Tibial artery (tissue), 4 donors: ENCODE results near the gene FZD8.

Experiments used
- DNase-seq, 2 donors: peaks; one replicate each; pipeline ENCODE4 v3.0.0-alpha.2; 2019
- H3K27ac ChIP-seq, 2 donors: fragments of 200-600 bp; sonication (generic) in 1 of 2; 1 replicate in 1 of 2; 2 replicates in 1 of 2; pipeline ENCODE4 v1.5.1; 2018 to 2019; ENCODE audit warnings: mild to moderate bottlenecking in 1 of 2
- H3K27me3 ChIP-seq, 2 donors: fragments of 200-600 bp; sonication (generic) in 1 of 2; one replicate each; pipeline versions ENCODE4 v1.5.1 to v1.6.0; 2016 to 2019
- H3K36me3 ChIP-seq, 3 donors: fragments of 200-600 bp; sonication (generic) in 2 of 3; one replicate each; pipeline ENCODE4 v1.5.1; 2016 to 2019; ENCODE audit warnings: mild to moderate bottlenecking in 2 of 3
- H3K4me1 ChIP-seq, 4 donors: fragments of 200-600 bp; sonication (generic) in 2 of 4; 1 replicate in 3 of 4; 2 replicates in 1 of 4; pipeline ENCODE4 v1.5.1; 2016 to 2019
- H3K4me3 ChIP-seq, 2 donors: fragments of 200-600 bp; sonication (generic) in 1 of 2; 1 replicate in 1 of 2; 2 replicates in 1 of 2; pipeline ENCODE4 v1.5.1; 2018 to 2019; ENCODE audit warnings: mild to moderate bottlenecking in 2 of 2
- H3K9me3 ChIP-seq, 3 donors: fragments of 200-600 bp; sonication (generic) in 1 of 3; one replicate each; pipeline ENCODE4 v1.5.1; 2016 to 2019
- intact Hi-C: fragments of 100-400 bp; cut with DNase I; formaldehyde crosslinking; loops from one replicate; pipeline ENCODE4 v1.15.0; 2023; ENCODE audit warnings: low total_unique reads
- TF ChIP-seq, protein P1 (sequence below), 2 experiments: fragments of 200-600 bp in 1 of 2; fragments of 450-650 bp in 1 of 2; IDR thresholded peaks; one replicate each; pipeline ENCODE4 v1.5.1; 2017 to 2019; ENCODE audit warnings: antibody characterized with exemption in 2 of 2, mild to moderate bottlenecking in 1 of 2, moderate library complexity in 1 of 2

Gene FZD8

DNA sequence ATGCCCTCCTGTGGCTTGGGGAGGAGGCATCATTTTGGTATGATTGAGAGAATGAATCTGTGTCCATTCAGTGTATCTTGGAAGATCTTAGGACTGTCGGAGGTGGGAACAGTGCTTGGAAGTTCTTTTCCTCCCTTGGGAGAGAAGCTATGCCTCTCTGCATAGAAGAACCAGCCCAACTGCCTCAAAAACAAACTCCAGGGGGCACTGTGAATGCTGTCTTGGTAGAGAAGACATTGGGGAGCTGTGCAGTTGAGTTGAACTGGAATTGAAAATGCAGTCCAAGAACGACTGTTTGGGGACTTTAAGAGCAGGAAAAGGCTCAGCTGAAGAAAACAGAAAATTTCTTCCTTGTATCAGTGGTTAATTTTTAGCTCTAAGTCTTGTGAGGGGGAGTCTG is 41.9 kb downstream of the FZD8 start:
- TF ChIP-seq, protein P1, sequence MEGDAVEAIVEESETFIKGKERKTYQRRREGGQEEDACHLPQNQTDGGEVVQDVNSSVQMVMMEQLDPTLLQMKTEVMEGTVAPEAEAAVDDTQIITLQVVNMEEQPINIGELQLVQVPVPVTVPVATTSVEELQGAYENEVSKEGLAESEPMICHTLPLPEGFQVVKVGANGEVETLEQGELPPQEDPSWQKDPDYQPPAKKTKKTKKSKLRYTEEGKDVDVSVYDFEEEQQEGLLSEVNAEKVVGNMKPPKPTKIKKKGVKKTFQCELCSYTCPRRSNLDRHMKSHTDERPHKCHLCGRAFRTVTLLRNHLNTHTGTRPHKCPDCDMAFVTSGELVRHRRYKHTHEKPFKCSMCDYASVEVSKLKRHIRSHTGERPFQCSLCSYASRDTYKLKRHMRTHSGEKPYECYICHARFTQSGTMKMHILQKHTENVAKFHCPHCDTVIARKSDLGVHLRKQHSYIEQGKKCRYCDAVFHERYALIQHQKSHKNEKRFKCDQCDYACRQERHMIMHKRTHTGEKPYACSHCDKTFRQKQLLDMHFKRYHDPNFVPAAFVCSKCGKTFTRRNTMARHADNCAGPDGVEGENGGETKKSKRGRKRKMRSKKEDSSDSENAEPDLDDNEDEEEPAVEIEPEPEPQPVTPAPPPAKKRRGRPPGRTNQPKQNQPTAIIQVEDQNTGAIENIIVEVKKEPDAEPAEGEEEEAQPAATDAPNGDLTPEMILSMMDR (IDR thresholded peaks at IDR 0.05): no peak
- H3K27me3 ChIP-seq: peaks cover 0 to 11% of the 10 kb centered on the region in 2 donors
- H3K36me3 ChIP-seq: no peaks in the 10 kb centered on the region
- no peaks in the 10 kb centered on the region for H3K9me3 ChIP-seq
- H3K4me3 ChIP-seq: no peak overlapping the region
- H3K4me1 ChIP-seq: no peaks in the 10 kb centered on the region
- no peak overlapping the region for H3K27ac ChIP-seq
- no peak for DNase-seq
- intact Hi-C loops: no loop called here

- Histone ChIP-seq H3K27ac (no peak overlapping the region), H3K36me3 (no peaks in the 10 kb centered on the region), H3K4me1 (no peaks in the 10 kb centered on the region), H3K4me3 (no peak overlapping the region), H3K9me3 (no peaks in the 10 kb centered on the region), H3K27me3 (peaks cover 0 to 11% of the 10 kb centered on the region in 2 donors)
- TF ChIP-seq, protein P1 (IDR thresholded peaks at IDR 0.05): peak; percentile 18 to 27
- intact Hi-C loops: no loop called here
- no peak for DNase-seq
Measured at GRCh38 chr10:35598379-35598778, 43.7 kb downstream of the FZD8 start.

- TF ChIP-seq, protein P1 (IDR thresholded peaks at IDR 0.05): no peak
- DNase-seq: no peak
Measured at GRCh38 chr10:35595106-35595505, 47.0 kb downstream of the FZD8 start.

GRCh38 chr10:35594115-35595079 is 47.7 kb downstream of the FZD8 start:
- no peak overlapping the region for H3K4me3 ChIP-seq
- no peak for DNase-seq
- peaks cover 0 to 5% (median 0%) of the 10 kb centered on the region in 3 donors for H3K9me3 ChIP-seq
- H3K27me3 ChIP-seq: peaks cover 0 to 5% of the 10 kb centered on the region in 2 donors
- H3K27ac ChIP-seq: no peak overlapping the region
- intact Hi-C loops: no loop called here
- H3K36me3 ChIP-seq: no peaks in the 10 kb centered on the region
- TF ChIP-seq, protein P1 (IDR thresholded peaks at IDR 0.05): no peak
- no peaks in the 10 kb centered on the region for H3K4me1 ChIP-seq

More at GRCh38 chr10:35595106-35595505, 47.0 kb downstream of the FZD8 start:
- no peaks in the 10 kb centered on the region for H3K36me3 ChIP-seq
- H3K27me3 ChIP-seq: peaks cover 0 to 5% of the 10 kb centered on the region in 2 donors
- H3K9me3 ChIP-seq: peaks cover 0 to 5% (median 0%) of the 10 kb centered on the region in 3 donors
- intact Hi-C loops: no loop called here
- no peaks in the 10 kb centered on the region for H3K4me1 ChIP-seq
- no peak overlapping the region for H3K27ac ChIP-seq
- no peak overlapping the region for H3K4me3 ChIP-seq

- TF ChIP-seq, protein P1 (IDR thresholded peaks at IDR 0.05): no peak
- DNase-seq: no peak
- H3K4me3 ChIP-seq: no peak overlapping the region
- no peak overlapping the region for H3K27ac ChIP-seq
- peaks cover 0 to 5% (median 0%) of the 10 kb centered on the region in 3 donors for H3K9me3 ChIP-seq
- H3K27me3 ChIP-seq: peaks cover 0 to 3% of the 10 kb centered on the region in 2 donors
- H3K36me3 ChIP-seq: no peaks in the 10 kb centered on the region
- H3K4me1 ChIP-seq: no peaks in the 10 kb centered on the region
- intact Hi-C loops: no loop called here
Measured at GRCh38 chr10:35592441-35592840, 49.7 kb downstream of the FZD8 start.
